Activated effector memory CD4-positive, alpha-beta T cell treated with Interleukin-2 at 50 U/mL for 16 hours (primary cell): Measurements from ENCODE around the gene MAS1L.

Source experiments
- DNase-seq: peaks from one replicate; pipeline ENCODE4 v3.0.0-alpha.2; 2020

The MAS1L gene

GRCh38 chr6:29509711-29510110 is 22.0 kb upstream of the MAS1L start:
- no peak for DNase-seq

- no peak for DNase-seq
These were observed 21.5 kb upstream of the MAS1L start for GRCh38 chr6:29509239-29509638.

GRCh38 chr6:29507319-29507718 is 19.6 kb upstream of the MAS1L start:
- DNase-seq, result no peak

GRCh38 chr6:29506446-29507067 is 18.8 kb upstream of the MAS1L start:
- no peak for DNase-seq

GRCh38 chr6:29505808-29506207 is 18.1 kb upstream of the MAS1L start:
- DNase-seq, result no peak

GRCh38 chr6:29504961-29505360 is 17.2 kb upstream of the MAS1L start:
- no peak for DNase-seq

GRCh38 chr6:29502597-29502996 is 14.8 kb upstream of the MAS1L start:
- DNase-seq, result no peak

- no peak for DNase-seq
These were observed 14.4 kb upstream of the MAS1L start for GRCh38 chr6:29502181-29502580.

GRCh38 chr6:29501106-29501505 is 13.3 kb upstream of the MAS1L start:
- no peak for DNase-seq

- no peak for DNase-seq
These were observed 12.8 kb upstream of the MAS1L start for GRCh38 chr6:29500594-29500993.

- DNase-seq, result no peak
These were observed 11.9 kb upstream of the MAS1L start for GRCh38 chr6:29499704-29500103.

- no peak for DNase-seq
These were observed 9.2 kb upstream of the MAS1L start for GRCh38 chr6:29496961-29497360.

- DNase-seq, result no peak
These were observed 7.8 kb upstream of the MAS1L start for GRCh38 chr6:29495571-29495970.

GRCh38 chr6:29494131-29494530 is 6.4 kb upstream of the MAS1L start:
- DNase-seq, result no peak

- no peak for DNase-seq
These were observed 5.5 kb upstream of the MAS1L start for GRCh38 chr6:29493261-29493660.

- DNase-seq, result no peak
These were observed 3.8 kb upstream of the MAS1L start for GRCh38 chr6:29491574-29491973.

- no peak for DNase-seq
These were observed 2.8 kb upstream of the MAS1L start for GRCh38 chr6:29490552-29490951.

- DNase-seq, result no peak
These were observed 2.3 kb upstream of the MAS1L start for GRCh38 chr6:29490055-29490454.

- DNase-seq, result no peak
These were observed 1.5 kb upstream of the MAS1L start for GRCh38 chr6:29489286-29489685.

- no peak for DNase-seq
These were observed 1.1 kb upstream of the MAS1L start for GRCh38 chr6:29488874-29489273.

GRCh38 chr6:29487131-29487530 is 625 bp downstream of the MAS1L start:
- no peak for DNase-seq

GRCh38 chr6:29486577-29486976 is 1.2 kb downstream of the MAS1L start:
- DNase-seq, result no peak

- DNase-seq, result no peak
These were observed 4.0 kb downstream of the MAS1L start for GRCh38 chr6:29483735-29484134.

- DNase-seq, result no peak
These were observed 4.6 kb downstream of the MAS1L start for GRCh38 chr6:29483186-29483585.

GRCh38 chr6:29479560-29479959 is 8.2 kb downstream of the MAS1L start:
- no peak for DNase-seq

- no peak for DNase-seq
These were observed 9.0 kb downstream of the MAS1L start for GRCh38 chr6:29478740-29479139.
